Central memory CD8-positive, alpha-beta T cell (primary cell): Measurements from ENCODE around the gene KRT33B.

Source experiments
- ATAC-seq: fragments of 150-1000 bp; cut with Tn5 transposase; replicated peaks from 2 replicates; pipeline ENCODE4 v1.10.0; 2022; ENCODE audit warnings: mild to moderate bottlenecking, moderate FRiP score, moderate number of reproducible peaks; ENCODE audit not compliant: poor library complexity, severe bottlenecking; ENCODE audit errors: extremely low read depth
- DNase-seq, 2 donors: peaks; one replicate each; pipeline ENCODE4 v3.0.0; 2021; ENCODE audit warnings: low spot score in 2 of 2
- H3K27ac Mint-ChIP-seq: one replicate; pipeline ENCODE4 v1.8.0; 2022; ENCODE audit warnings: low read depth, mild to moderate bottlenecking, moderate library complexity, mixed read lengths
- H3K27me3 Mint-ChIP-seq: one replicate; pipeline ENCODE4 v1.8.0; 2022; ENCODE audit warnings: mixed read lengths
- H3K36me3 Mint-ChIP-seq: one replicate; pipeline ENCODE4 v1.8.0; 2022; ENCODE audit warnings: mild to moderate bottlenecking, moderate library complexity, mixed read lengths; ENCODE audit not compliant: insufficient read depth
- H3K4me1 Mint-ChIP-seq: one replicate; pipeline ENCODE4 v1.8.0; 2022; ENCODE audit warnings: mixed read lengths
- H3K4me3 Mint-ChIP-seq: one replicate; pipeline ENCODE4 v1.8.0; 2022; ENCODE audit warnings: mild to moderate bottlenecking, moderate library complexity, mixed read lengths
- H3K9me3 Mint-ChIP-seq: one replicate; pipeline ENCODE4 v1.8.0; 2022; ENCODE audit warnings: mixed read lengths

The KRT33B gene

DNA sequence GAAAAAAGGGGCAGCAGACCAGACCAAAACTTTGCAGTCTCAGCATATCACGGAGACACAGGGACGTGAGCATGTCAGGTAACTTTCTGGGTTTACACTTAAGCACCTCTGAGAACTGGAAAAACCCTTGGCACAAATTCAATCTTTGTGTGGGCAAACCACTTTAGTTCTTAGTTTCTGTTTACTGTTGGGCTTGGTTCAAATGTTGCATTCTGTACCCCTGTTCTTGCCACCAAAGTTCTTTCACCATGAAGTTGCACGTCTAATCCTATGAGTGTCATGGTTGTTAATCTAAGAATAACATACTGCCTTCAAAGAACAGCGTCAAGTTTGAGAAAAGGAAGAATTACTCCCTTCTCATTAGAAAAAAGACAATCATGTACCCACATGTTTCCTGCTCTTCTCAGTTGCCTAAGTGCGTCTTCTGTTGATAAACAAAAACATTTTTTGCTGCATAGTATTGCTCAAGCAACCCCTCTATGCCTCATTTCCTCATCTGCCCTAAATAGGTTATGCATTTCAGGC lies 30.6 kb downstream of the KRT33B start:
- DNase-seq, result peak in 1 of 2 donors; percentile 77
- Mint-ChIP-seq H3K4me1 (peaks cover 75% of the 10 kb centered on the region), H3K36me3 (peaks cover 18% of the 10 kb centered on the region), H3K27me3 (no peaks in the 10 kb centered on the region), H3K4me3 (peak overlapping the region; percentile 67), H3K27ac (peak overlapping the region; percentile 98), H3K9me3 (peaks cover 6% of the 10 kb centered on the region)
- ATAC-seq, result peak; percentile 83

DNA sequence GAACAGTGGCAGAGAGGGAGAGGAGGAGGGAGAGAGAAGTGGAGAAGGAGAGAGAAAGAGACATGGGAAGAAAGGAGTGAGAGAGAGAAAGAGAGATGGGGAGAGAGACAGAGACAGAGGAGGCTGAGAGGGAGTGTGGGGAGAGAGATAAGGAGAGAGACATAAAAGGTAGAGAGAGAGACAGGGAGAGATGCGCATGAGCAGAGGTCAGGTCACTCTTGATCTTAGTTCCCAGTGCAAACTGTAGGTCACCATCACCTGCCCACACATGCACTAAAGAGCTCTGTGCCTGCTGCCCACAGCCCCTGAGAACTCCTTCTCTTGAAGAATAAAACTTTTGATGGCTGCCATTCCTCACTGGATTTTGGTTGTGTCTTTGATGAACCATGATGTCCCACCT lies 33.9 kb downstream of the KRT33B start:
- H3K36me3 Mint-ChIP-seq, result peaks cover 10% of the 10 kb centered on the region
- peaks cover 60% of the 10 kb centered on the region for H3K4me1 Mint-ChIP-seq
- peak overlapping the region; percentile 63 for H3K27ac Mint-ChIP-seq
- H3K9me3 Mint-ChIP-seq, result no peaks in the 10 kb centered on the region
- ATAC-seq (no peak), DNase-seq (no peak)
- H3K4me3 Mint-ChIP-seq, result peak overlapping the region; percentile 48
- no peaks in the 10 kb centered on the region for H3K27me3 Mint-ChIP-seq

DNA sequence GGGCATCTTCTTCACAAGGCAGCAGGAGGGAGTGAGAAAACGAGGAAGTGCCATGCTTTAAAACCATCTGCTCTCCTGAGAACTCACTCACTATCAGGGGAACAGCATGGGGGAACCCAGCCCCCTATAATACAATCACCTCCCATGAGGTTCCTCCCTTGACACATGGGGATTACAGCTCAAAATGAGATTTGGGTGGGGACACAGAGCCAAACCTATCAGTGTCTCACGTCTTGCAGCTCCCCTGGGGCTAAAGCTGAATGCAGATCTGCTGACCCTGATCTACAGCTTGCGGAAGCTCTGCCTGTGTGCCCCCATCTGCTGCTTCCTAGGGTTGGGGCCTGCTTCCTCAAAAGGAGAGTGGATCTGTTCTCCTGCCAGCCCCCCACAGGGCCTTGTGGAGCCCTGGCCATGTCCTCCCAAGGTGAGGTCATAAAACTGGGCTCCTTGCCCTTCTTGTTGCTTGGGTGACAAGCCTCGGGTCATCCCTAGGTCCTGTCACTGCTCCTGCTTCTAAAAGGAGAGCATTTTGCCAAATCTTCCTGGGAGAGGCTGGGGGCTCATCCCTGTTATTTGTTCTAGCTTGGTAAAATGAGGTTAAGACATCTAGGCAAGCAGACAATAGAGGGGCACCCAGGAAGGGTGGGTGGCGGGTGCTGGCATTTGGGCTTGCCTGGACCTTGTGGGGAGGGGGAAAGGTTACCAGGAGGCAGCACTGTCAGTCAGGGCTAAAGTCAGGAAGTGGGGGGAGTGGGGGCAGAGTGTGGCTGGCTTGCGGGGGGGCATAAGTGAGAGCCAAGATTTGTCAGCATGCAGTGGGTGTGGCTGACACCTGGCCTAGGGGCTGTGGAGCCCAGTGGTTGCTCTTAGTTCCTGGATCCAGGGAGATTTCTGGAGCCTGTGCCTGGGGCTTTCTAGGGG lies 35.0 kb downstream of the KRT33B start:
- DNase-seq (peak in 1 of 2 donors; percentile 29), ATAC-seq (no peak)
- Mint-ChIP-seq H3K9me3 (no peaks in the 10 kb centered on the region), H3K4me3 (peak overlapping the region; percentile 48), H3K27me3 (no peaks in the 10 kb centered on the region), H3K36me3 (peaks cover 5% of the 10 kb centered on the region), H3K27ac (peak overlapping the region; percentile 63), H3K4me1 (peaks cover 49% of the 10 kb centered on the region)

DNA sequence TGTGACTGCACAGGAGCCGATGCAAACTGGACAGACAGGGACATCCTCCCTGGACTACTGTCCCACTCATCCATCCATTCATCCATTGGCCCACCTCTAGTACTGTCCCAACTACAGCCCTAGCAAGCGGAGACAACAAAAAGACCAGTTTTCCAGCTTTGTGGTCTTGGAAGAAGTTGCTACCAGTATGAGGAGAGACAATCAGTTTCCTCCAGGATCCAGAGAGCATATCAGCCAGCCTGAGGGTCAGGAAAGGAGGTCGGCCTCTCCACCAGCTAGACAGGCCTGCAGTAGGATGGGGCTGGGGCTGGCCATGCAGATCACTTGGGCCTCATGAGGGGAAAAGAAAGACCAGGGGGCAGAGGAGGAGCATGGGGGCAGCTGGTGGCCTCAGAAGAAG lies 35.8 kb downstream of the KRT33B start:
- no peak for ATAC-seq
- Mint-ChIP-seq H3K27ac (peak overlapping the region; percentile 63), H3K36me3 (no peaks in the 10 kb centered on the region), H3K4me3 (peak overlapping the region; percentile 31), H3K4me1 (peaks cover 41% of the 10 kb centered on the region), H3K27me3 (no peaks in the 10 kb centered on the region), H3K9me3 (no peaks in the 10 kb centered on the region)
- no peak for DNase-seq

- ATAC-seq, result no peak
- DNase-seq, result no peak
- Mint-ChIP-seq H3K36me3 (no peaks in the 10 kb centered on the region), H3K9me3 (no peaks in the 10 kb centered on the region), H3K27me3 (no peaks in the 10 kb centered on the region), H3K27ac (peak overlapping the region; percentile 63), H3K4me1 (peaks cover 41% of the 10 kb centered on the region), H3K4me3 (peak overlapping the region; percentile 31)
Observed at GRCh38 chr17:41333098-41333497, 36.5 kb downstream of the KRT33B start.

- no peaks in the 10 kb centered on the region for H3K27me3 Mint-ChIP-seq
- ATAC-seq, result no peak
- H3K4me1 Mint-ChIP-seq, result peaks cover 44% of the 10 kb centered on the region
- no peak for DNase-seq
- H3K36me3 Mint-ChIP-seq, result peaks cover 2% of the 10 kb centered on the region
- H3K9me3 Mint-ChIP-seq, result no peaks in the 10 kb centered on the region
- no peak overlapping the region for H3K4me3 Mint-ChIP-seq
- H3K27ac Mint-ChIP-seq, result peak overlapping the region; percentile 12
Observed at GRCh38 chr17:41332239-41332638, 37.4 kb downstream of the KRT33B start.

DNA sequence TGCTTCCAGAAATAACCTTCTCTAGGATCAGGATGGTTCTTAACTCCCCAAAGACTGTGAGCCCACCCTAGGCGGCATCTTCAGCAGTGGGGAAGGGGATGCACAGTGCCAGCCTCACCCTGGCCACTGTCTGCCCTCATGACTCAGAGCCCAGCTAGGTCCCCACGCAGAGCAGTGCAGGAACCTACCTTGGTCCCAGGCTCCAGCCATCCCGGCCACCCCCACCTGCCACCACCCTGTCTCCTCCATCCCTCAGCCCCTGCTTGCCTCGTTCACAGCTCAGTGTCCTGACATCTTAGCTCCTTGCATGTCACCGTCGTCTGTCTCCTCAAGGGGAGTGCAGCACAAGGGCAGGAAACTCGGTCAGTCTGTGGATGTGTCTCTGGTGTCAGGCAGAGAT lies 38.0 kb downstream of the KRT33B start:
- Mint-ChIP-seq H3K4me3 (no peak overlapping the region), H3K4me1 (peaks cover 50% of the 10 kb centered on the region), H3K36me3 (peaks cover 2% of the 10 kb centered on the region), H3K9me3 (no peaks in the 10 kb centered on the region), H3K27me3 (no peaks in the 10 kb centered on the region), H3K27ac (no peak overlapping the region)
- ATAC-seq (no peak), DNase-seq (no peak)

GRCh38 chr17:41329279-41329948 lies 40.2 kb downstream of the KRT33B start:
- Mint-ChIP-seq H3K4me1 (peaks cover 42% of the 10 kb centered on the region), H3K36me3 (peaks cover 3% of the 10 kb centered on the region), H3K9me3 (no peaks in the 10 kb centered on the region), H3K4me3 (no peak overlapping the region), H3K27me3 (no peaks in the 10 kb centered on the region), H3K27ac (no peak overlapping the region)
- DNase-seq (no peak), ATAC-seq (no peak)

DNA sequence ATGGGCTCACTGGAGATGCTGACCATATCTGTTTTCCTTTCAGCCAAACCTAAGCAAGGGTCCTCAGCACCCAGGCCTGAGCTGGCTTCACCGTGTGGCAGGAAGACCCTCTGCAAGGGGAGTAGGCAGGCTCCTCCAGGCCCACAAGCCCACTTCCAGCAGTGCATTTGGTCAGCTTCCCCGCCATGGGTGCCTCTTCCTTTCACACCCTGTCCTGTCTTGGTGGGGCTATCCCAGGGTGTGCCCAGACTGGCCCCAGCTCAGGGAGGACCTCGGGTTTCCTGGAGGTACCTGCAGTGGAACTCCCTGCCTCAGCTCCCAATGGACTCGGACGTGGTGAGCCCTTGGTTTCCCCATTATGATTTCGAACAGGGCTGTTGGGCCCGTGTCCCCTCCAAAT lies 41.4 kb downstream of the KRT33B start:
- ATAC-seq, result no peak
- no peaks in the 10 kb centered on the region for H3K27me3 Mint-ChIP-seq
- DNase-seq, result no peak
- peaks cover 5% of the 10 kb centered on the region for H3K36me3 Mint-ChIP-seq
- no peak overlapping the region for H3K27ac Mint-ChIP-seq
- no peaks in the 10 kb centered on the region for H3K9me3 Mint-ChIP-seq
- H3K4me1 Mint-ChIP-seq, result peaks cover 39% of the 10 kb centered on the region
- H3K4me3 Mint-ChIP-seq, result no peak overlapping the region

DNA sequence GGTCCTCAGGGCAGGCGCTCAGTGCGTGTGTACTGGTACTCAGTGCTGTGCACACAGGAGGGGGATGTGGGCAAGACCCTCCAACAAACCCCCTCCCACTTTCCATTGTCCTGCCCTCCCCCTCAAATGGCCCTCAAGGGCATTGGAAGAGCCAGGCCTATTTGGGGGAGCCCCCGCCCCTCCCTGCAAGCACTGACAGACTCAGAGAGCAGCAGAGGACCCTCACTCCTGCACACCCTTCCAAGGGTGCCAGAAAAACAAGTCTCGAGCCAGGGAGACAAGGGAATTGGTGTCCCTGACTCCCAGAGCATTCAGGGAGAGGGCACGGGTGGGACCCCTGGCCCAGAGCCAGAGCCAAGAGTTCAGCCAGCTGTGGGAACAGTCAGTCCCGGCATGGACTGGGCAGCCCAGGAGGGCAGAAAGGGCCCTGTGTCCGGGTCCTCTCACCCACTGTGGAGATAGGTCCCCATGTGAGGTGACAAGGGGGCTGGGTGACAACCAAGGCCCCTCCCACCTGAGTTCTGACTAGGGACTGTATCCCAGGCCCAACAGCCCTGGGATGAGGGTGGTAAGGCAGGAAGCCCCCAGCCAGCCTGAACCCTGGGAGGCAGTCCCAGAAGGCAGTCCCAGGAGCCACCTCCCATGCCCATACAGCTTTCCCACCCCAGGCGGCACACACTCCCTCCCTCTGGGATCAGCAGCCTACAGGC lies 42.0 kb downstream of the KRT33B start:
- Mint-ChIP-seq H3K9me3 (no peaks in the 10 kb centered on the region), H3K27ac (peak overlapping the region; percentile 22), H3K4me3 (no peak overlapping the region), H3K36me3 (peaks cover 8% of the 10 kb centered on the region), H3K4me1 (peaks cover 40% of the 10 kb centered on the region), H3K27me3 (no peaks in the 10 kb centered on the region)
- ATAC-seq (no peak), DNase-seq (no peak)

DNA sequence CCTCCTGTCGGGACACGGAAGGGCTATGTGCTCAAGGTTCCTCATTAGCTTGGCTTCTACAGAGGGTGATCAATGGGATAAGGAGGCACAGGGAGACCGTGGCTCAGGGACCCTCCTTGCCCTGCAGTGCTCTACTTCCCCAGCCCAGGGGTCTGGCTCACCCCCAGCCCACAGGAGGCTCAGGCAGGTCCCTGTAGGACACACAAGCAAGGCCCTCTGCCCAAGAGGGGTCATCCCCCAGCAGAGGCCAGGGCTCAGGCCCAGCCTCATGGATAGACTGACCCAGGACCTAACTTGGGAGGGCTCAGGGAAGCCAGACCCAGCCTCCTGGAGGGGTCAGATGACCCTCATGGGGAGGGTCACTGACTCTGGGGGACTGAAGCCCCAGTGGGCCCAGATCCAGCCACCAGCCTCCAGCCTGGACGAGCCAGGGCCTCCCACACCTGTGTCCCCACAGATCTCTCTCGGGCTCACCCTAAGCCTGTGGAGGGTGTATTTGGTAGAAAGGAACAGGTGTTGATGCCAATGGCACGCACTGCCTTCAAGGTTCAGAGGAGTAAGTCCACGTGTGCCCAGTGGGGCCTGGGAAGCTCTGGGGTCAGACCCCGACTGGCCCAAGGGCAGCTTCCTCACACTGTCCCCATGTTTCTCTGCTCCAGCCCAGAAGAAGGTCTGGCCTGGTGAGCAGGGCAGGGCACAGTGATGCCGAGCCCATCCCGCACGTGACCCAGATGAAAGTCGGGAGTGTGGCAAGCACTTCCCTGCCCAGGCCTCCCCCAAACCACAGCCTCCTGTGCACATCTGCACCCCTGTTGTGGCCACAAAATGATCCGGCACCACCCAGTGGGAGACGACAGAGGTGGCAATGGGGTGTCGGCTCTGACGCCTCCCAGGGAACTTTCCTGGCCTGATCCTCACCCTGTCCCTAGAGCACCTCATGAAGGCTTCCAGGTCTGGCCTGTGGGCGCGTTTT lies 43.2 kb downstream of the KRT33B start:
- DNase-seq (no peak), ATAC-seq (peak; percentile 79)
- peaks cover 42% of the 10 kb centered on the region for H3K4me1 Mint-ChIP-seq
- no peak overlapping the region for H3K4me3 Mint-ChIP-seq
- H3K9me3 Mint-ChIP-seq, result no peaks in the 10 kb centered on the region
- no peaks in the 10 kb centered on the region for H3K27me3 Mint-ChIP-seq
- H3K27ac Mint-ChIP-seq, result peak overlapping the region; percentile 73
- H3K36me3 Mint-ChIP-seq, result peaks cover 8% of the 10 kb centered on the region
